HG02610 (cell line): ENCODE data around the gene KLK15.

Experiments used
- ATAC-seq: cut with Tn5 transposase; IDR thresholded peaks from one replicate; pipeline ENCODE4 v1.9.1; 2021; ENCODE audit warnings: mild to moderate bottlenecking, moderate library complexity; ENCODE audit not compliant: unreplicated experiment

Gene KLK15, protein sequence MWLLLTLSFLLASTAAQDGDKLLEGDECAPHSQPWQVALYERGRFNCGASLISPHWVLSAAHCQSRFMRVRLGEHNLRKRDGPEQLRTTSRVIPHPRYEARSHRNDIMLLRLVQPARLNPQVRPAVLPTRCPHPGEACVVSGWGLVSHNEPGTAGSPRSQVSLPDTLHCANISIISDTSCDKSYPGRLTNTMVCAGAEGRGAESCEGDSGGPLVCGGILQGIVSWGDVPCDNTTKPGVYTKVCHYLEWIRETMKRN

GRCh38 chr19:50833117-50833801 lies at the start of gene KLK15:
Gene KLK15 (minus strand): TSS chr19:50833574. CDS start chr19:50831492, 2,082 bp downstream.
- ATAC-seq: no peak

DNA sequence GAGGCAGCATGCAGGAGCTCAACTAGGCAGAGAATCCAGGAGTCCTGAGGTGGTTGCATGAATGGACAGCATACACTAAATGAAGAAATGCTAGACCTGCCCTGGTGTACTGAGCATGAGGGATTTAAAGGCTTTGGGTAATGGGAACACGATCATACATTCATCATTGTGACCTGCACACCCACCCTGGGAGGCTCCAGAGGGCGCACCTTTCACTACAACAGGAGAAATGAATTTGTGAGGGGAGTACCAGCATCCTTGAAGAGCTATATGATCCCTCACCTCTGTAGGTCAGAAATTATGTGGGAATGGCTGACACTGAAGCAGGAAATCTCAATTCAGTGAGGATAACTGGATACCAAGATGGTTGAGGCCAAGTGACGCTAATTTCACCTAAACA lies 48.8 kb upstream of the KLK15 start:
- no peak for ATAC-seq

GRCh38 chr19:50880241-50880640 lies 46.9 kb upstream of the KLK15 start:
- ATAC-seq: no peak

GRCh38 chr19:50878851-50879250 lies 45.5 kb upstream of the KLK15 start:
- no peak for ATAC-seq

GRCh38 chr19:50877338-50877737 lies 44.0 kb upstream of the KLK15 start:
- no peak for ATAC-seq

GRCh38 chr19:50876456-50876855 lies 43.1 kb upstream of the KLK15 start:
- no peak for ATAC-seq

DNA sequence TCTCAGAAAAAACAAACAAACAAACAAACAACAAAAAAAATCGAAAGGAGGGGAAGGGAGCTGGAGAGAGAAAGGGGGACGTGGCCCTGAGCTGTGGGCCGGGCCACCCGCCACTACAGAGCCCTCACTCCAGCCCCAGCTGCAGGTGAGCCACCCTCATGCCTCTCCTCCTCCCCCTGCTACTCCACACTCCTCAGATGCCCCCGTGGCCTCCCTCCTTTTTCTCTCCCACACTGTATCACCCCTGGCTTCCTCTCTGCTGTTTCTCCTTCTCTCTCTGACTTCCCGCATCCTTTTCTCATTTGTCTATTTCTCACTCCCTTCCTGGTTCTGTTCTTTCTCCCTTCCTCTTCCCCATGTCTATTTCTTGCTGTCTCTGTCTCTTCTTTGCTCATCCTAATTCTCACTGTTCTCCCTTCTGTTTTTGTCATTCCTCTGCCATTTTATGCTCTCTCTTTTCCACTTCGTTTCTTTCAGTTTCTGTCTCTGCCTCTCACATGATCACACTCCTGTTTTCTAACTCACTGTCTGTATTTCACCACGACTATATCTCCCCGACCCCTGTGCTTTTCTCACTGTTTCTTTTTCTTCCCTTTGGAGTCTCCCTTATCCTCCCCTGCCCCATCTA lies 42.5 kb upstream of the KLK15 start:
- no peak for ATAC-seq

DNA sequence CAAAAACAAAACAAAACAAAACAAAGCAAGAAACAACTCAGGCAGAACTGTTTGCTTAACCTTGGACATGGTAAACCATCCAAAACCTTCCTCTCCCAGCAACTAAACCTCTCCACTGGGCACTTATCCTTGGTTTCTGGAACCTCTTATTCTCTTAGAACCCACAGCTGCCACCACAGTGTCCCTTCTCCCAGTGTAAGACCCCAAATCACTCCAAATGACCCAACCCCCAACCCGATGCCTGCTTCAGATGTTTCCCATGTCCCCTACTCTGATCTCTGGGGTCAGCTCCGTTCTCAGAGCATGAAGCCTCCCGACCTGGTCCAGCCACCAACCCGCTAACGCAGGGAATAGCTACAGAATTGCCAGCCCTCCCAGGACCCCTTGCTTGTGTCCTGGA lies 40.8 kb upstream of the KLK15 start:
- no peak for ATAC-seq

- ATAC-seq: no peak
These were observed 39.7 kb upstream of the KLK15 start, which contains the start of gene KLK2 for GRCh38 chr19:50873056-50873455. Gene KLK2 (plus strand): TSS chr19:50873439. CDS start chr19:50873474, 35 bp downstream.

DNA sequence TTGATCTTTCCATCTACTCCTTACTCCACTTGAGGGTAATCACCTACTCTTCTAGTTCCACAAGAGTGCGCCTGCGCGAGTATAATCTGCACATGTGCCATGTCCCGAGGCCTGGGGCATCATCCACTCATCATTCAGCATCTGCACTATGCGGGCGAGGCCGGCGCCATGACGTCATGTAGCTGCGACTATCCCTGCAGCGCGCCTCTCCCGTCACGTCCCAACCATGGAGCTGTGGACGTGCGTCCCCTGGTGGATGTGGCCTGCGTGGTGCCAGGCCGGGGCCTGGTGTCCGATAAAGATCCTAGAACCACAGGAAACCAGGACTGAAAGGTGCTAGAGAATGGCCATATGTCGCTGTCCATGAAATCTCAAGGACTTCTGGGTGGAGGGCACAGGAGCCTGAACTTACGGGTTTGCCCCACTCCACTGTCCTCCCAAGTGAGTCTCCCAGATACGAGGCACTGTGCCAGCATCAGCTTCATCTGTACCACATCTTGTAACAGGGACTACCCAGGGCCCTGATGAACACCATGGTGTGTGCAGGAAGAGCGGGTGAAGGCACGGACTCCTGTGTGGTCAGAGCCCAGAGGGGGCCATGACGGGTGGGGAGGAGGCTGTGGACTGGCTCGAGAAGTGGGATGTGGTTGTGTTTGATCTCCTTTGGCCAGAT lies 37.2 kb upstream of the KLK15 start:
- no peak for ATAC-seq

- no peak for ATAC-seq
These were observed 36.1 kb upstream of the KLK15 start for GRCh38 chr19:50869479-50869878.

- no peak for ATAC-seq
These were observed 28.3 kb upstream of the KLK15 start for GRCh38 chr19:50861496-50862286.

GRCh38 chr19:50861010-50861409 lies 27.6 kb upstream of the KLK15 start:
- ATAC-seq: no peak

DNA sequence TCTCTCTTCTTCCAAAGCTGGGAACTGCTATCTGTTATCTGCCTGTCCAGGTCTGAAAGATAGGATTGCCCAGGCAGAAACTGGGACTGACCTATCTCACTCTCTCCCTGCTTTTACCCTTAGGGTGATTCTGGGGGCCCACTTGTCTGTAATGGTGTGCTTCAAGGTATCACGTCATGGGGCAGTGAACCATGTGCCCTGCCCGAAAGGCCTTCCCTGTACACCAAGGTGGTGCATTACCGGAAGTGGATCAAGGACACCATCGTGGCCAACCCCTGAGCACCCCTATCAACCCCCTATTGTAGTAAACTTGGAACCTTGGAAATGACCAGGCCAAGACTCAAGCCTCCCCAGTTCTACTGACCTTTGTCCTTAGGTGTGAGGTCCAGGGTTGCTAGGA lies 26.5 kb upstream of the KLK15 start:
- no peak for ATAC-seq

GRCh38 chr19:50858886-50859285 lies 25.5 kb upstream of the KLK15 start:
- ATAC-seq: no peak

DNA sequence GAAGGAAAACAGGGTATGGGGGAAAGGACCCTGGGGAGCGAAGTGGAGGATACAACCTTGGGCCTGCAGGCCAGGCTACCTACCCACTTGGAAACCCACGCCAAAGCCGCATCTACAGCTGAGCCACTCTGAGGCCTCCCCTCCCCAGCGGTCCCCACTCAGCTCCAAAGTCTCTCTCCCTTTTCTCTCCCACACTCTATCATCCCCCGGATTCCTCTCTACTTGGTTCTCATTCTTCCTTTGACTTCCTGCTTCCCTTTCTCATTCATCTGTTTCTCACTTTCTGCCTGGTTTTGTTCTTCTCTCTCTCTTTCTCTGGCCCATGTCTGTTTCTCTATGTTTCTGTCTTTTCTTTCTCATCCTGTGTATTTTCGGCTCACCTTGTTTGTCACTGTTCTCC lies 24.0 kb upstream of the KLK15 start:
- no peak for ATAC-seq

- ATAC-seq: no peak
These were observed 21.4 kb upstream of the KLK15 start, which contains the start of gene KLK3 for GRCh38 chr19:50854636-50855410. Gene KLK3 (plus strand): TSS chr19:50854915. CDS start chr19:50854956, 41 bp downstream.

DNA sequence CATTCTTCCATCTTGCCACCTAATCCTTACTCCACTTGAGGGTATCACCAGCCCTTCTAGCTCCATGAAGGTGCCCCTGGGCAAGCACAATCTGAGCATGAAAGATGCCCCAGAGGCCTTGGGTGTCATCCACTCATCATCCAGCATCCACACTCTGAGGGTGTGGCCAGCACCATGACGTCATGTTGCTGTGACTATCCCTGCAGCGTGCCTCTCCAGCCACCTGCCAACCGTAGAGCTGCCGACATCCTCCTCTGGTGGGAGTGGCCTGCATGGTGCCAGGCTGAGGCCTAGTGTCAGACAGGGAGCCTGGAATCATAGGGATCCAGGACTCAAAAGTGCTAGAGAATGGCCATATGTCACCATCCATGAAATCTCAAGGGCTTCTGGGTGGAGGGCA lies 18.2 kb upstream of the KLK15 start:
- ATAC-seq: no peak

DNA sequence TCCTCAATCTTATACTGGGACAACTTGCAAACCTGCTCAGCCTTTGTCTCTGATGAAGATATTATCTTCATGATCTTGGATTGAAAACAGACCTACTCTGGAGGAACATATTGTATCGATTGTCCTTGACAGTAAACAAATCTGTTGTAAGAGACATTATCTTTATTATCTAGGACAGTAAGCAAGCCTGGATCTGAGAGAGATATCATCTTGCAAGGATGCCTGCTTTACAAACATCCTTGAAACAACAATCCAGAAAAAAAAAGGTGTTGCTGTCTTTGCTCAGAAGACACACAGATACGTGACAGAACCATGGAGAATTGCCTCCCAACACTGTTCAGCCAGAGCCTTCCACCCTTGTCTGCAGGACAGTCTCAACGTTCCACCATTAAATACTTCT lies 17.4 kb upstream of the KLK15 start:
- no peak for ATAC-seq
